Measurements from ENCODE around the gene PDE11A.

GRCh38 chr2:178093471-178093870, 20.9 kb upstream of the PDE11A start:
- TF ChIP-seq, protein P1, sequence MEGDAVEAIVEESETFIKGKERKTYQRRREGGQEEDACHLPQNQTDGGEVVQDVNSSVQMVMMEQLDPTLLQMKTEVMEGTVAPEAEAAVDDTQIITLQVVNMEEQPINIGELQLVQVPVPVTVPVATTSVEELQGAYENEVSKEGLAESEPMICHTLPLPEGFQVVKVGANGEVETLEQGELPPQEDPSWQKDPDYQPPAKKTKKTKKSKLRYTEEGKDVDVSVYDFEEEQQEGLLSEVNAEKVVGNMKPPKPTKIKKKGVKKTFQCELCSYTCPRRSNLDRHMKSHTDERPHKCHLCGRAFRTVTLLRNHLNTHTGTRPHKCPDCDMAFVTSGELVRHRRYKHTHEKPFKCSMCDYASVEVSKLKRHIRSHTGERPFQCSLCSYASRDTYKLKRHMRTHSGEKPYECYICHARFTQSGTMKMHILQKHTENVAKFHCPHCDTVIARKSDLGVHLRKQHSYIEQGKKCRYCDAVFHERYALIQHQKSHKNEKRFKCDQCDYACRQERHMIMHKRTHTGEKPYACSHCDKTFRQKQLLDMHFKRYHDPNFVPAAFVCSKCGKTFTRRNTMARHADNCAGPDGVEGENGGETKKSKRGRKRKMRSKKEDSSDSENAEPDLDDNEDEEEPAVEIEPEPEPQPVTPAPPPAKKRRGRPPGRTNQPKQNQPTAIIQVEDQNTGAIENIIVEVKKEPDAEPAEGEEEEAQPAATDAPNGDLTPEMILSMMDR (IDR thresholded peaks at IDR 0.05) = no peak
- no peak for TF ChIP-seq POLR2A (IDR thresholded peaks at IDR 0.05)

Data from uterus (tissue), 2 donors.